DMS 273 (cell line): ENCODE results near the gene GPR18.
"Not testable (repeated sequence)": the region's sequence is repeated elsewhere in the genome, so short reads cannot be mapped to it uniquely, and the experiment has no call there.

Experiments
- DNase-seq: peaks from one replicate; lab custom pipeline; 2025; ENCODE audit not compliant: unreplicated experiment; lab: John Stamatoyannopoulos, UW

GPR18 gene

DNA sequence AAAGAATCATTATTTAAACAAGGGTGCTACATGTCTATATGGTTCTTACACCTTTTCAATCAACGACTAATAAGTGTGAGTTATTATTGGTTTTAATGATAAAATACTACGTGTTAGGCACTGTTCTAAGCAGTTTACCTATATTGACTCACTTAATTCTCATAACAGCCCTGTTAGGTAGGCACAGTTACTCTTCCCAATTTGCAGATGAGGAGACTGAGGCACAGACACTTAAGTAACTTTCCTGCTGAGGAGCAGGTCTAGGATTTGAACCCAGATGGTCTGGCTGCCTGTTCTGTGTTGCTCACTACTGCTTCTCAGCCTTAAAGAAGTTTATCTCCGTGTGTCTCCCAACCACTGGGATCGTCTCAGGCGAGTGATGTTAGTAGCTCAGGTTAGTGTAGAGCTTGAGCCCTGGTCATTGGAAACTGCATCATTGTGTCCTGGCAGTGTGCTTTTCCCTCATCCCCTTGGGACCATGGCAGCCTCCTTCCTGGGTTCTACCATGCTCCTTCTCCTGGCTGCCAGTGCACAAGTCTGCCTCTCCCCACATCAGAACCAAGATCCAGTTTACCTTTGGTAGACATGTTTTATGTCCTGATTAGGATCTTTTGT is 46.7 kb downstream of the GPR18 start:
- DNase-seq, result no peak

DNA sequence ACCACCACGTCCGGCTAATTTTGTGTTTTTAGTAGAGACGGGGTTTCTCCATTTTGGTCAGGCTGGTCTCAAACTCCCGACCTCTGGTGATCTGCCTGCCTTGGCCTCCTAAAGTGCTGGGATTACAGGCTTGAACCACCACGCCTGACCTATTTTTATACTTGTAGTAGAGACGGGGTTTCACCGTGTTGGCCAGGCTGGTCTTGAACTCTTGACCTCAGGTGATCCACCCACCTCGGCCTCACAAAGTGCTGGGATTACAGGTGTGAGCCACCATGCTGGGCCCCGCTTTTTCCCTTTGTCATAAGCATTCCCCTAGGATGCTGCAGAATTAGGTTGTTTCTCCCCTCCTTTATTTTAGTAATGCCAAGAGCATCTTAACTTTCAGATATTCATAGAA is 47.6 kb downstream of the GPR18 start:
- not testable (repeated sequence) for DNase-seq

- DNase-seq, result no peak
Observed at GRCh38 chr13:99208845-99209527, 49.2 kb downstream of the GPR18 start.

DNA sequence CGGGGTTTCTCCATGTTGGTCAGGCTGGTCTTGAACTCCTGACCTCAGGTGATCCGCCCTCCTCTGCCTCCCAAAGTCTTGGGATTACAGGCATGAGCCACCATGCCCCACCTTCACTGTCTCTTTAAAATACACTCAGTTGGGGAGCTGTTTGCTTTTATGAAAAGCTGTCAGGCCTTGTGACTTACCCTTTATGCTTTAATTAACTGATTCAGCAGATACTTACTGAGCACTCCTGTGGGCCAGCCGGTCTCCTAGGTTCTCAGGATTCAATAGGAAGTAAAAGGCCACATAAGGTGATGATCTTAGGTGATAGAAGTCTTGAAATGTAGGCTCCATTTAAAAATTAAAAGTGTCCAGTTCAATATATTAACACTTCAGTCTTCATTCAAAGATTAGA is 50.0 kb downstream of the GPR18 start:
- DNase-seq, result no peak

DNA sequence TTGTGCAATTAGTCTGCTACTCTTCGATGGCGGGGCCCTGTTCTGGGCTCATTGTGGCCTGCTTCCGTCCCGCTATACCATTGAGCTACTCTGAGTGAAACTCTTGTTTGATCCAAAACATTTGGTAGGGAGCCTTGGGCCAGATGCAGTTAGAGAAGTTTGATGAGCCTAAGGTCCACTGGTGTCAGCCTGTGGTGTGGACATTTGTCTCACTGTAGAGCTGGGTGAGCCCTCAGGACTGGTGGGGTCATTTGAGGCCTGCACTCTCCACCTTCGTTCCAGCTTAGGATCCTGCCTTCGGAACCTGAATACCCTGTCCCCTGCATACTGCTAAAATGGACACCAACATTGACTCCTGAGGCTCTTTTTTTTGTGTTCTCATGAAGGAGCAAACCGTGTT is 50.7 kb downstream of the GPR18 start:
- no peak for DNase-seq

DNA sequence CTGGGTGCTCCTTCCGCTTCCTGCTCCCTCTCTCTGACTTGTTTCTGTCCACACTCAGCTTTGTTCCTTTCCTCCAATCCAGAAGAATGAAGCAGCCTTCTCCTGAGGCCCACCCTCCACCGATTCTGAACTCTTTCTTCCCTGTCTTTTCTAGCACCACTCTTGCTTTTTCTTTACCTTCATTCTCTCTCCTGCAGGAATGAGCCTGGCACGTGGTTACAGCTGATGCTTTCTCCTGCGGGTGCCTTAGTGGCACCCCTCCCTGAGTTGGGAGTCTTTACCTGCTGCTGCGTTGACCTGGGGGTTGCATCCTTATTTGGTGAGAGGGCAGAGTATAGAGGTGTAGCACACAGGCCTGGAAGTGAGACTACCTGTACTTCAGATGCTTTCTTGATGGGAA is 51.3 kb downstream of the GPR18 start:
- no peak for DNase-seq

GRCh38 chr13:99206226-99206625 is 52.0 kb downstream of the GPR18 start:
- no peak for DNase-seq

GRCh38 chr13:99205621-99206220 is 52.5 kb downstream of the GPR18 start:
- DNase-seq, result no peak
